Activated CD4-positive, alpha-beta T cell treated with anti-CD3 and anti-CD28 coated beads for 36 hours (primary cell): ENCODE data around the gene PLEKHA5. TPM values are rescaled to one million over a fixed set of nuclear protein-coding genes. Genes with fewer than 3 reads are reported as not detected.
"Not testable (repeated sequence)": the region's sequence is repeated elsewhere in the genome, so short reads cannot be mapped to it uniquely, and the experiment has no call there.

Source experiments
- ATAC-seq: fragments of 200-7000 bp; cut with Tn5 transposase; one replicate; pipeline ENCODE4 v1.10.0; 2021; ENCODE audit warnings: mild to moderate bottlenecking, moderate library complexity
- CTCF ChIA-PET: fragments of 350-600 bp; sonication (Branson Sonifier 250); formaldehyde crosslinking; loops from one replicate; lab custom pipeline; 2021; ENCODE audit warnings: antibody characterized with exemption; lab: Charles Lee
- POLR2A ChIA-PET: fragments of 350-600 bp; sonication (Branson Sonifier 250); formaldehyde crosslinking; loops from one replicate; lab custom pipeline; 2021; ENCODE audit warnings: antibody characterized with exemption, inconsistent platforms; lab: Charles Lee
- DNase-seq: peaks from one replicate; pipeline ENCODE4 v3.0.0-alpha.2; 2020
- H3K27ac Mint-ChIP-seq: one replicate; pipeline ENCODE4 v1.8.0; 2021; ENCODE audit warnings: mixed read lengths
- H3K27me3 Mint-ChIP-seq: one replicate; pipeline ENCODE4 v1.8.0; 2021; ENCODE audit warnings: mixed read lengths
- H3K36me3 Mint-ChIP-seq: one replicate; pipeline ENCODE4 v1.8.0; 2021; ENCODE audit warnings: low read depth, mixed read lengths
- H3K4me1 Mint-ChIP-seq: one replicate; pipeline ENCODE4 v1.8.0; 2021; ENCODE audit warnings: mixed read lengths
- H3K4me3 Mint-ChIP-seq: one replicate; pipeline ENCODE4 v1.8.0; 2021; ENCODE audit warnings: mild to moderate bottlenecking, moderate library complexity, mixed read lengths
- H3K9me3 Mint-ChIP-seq: one replicate; pipeline ENCODE4 v1.8.0; 2021; ENCODE audit warnings: low read depth, mixed read lengths
- intact Hi-C, 2 experiments: fragments of 100-400 bp; cut with DNase I in 1 of 2; cut with micrococcal nuclease in 1 of 2; formaldehyde crosslinking; loops; one replicate each; pipeline versions ENCODE4 v1.14.2 to v1.15.1; 2022 to 2024; cut with DNase I, micrococcal nuclease
- total RNA-seq, 2 experiments: library from RNA; stranded (reverse); gene quantifications; one replicate each; pipeline ENCODE4 v1.2.3, GENCODE V29; 2021

Gene PLEKHA5
- total RNA-seq, 2 experiments from 2014 or later = 4.5 to 5.7 TPM

- Mint-ChIP-seq H3K4me3 (no peak overlapping the region), H3K36me3 (no peaks in the 10 kb centered on the region), H3K27ac (no peak overlapping the region), H3K4me1 (peaks cover 2% of the 10 kb centered on the region), H3K27me3 (no peaks in the 10 kb centered on the region), H3K9me3 (no peaks in the 10 kb centered on the region)
- intact Hi-C loops = no loop called here
- CTCF ChIA-PET = interaction anchor here (1.3 to 1.4 kb wide), 3 partner anchors 14 to 34 kb away, joined by 3 to 5 read pairs (median 3); no protein-coding TSS in a partner anchor
- no peak for DNase-seq
- POLR2A ChIA-PET = no interaction called here
- ATAC-seq = no peak
These were observed 94.2 kb downstream of the PLEKHA5 start for GRCh38 chr12:19223695-19224094.

GRCh38 chr12:19224746-19225145, 95.2 kb downstream of the PLEKHA5 start:
- ATAC-seq (no peak), DNase-seq (no peak)
- peaks cover 2% of the 10 kb centered on the region for H3K4me1 Mint-ChIP-seq
- H3K4me3 Mint-ChIP-seq = no peak overlapping the region
- ChIA-PET POLR2A (no interaction called here), CTCF (no interaction called here)
- H3K9me3 Mint-ChIP-seq = peaks cover 4% of the 10 kb centered on the region
- H3K36me3 Mint-ChIP-seq = no peaks in the 10 kb centered on the region
- intact Hi-C loops = no loop called here
- no peaks in the 10 kb centered on the region for H3K27me3 Mint-ChIP-seq
- no peak overlapping the region for H3K27ac Mint-ChIP-seq

GRCh38 chr12:19227190-19227879, 97.8 kb downstream of the PLEKHA5 start:
- ChIA-PET CTCF (no interaction called here), POLR2A (no interaction called here)
- no peak overlapping the region for H3K27ac Mint-ChIP-seq
- no peaks in the 10 kb centered on the region for H3K27me3 Mint-ChIP-seq
- no peak overlapping the region for H3K4me3 Mint-ChIP-seq
- DNase-seq = no peak
- no peak for ATAC-seq
- no peaks in the 10 kb centered on the region for H3K36me3 Mint-ChIP-seq
- no peaks in the 10 kb centered on the region for H3K4me1 Mint-ChIP-seq
- H3K9me3 Mint-ChIP-seq = peaks cover 4% of the 10 kb centered on the region
- intact Hi-C loops = no loop called here

GRCh38 chr12:19227880-19228210, 98.3 kb downstream of the PLEKHA5 start:
- CTCF ChIA-PET = no interaction called here
- DNase-seq = no peak

GRCh38 chr12:19229021-19229420, 99.5 kb downstream of the PLEKHA5 start:
- H3K27me3 Mint-ChIP-seq, CTCF ChIA-PET: not testable (repeated sequence)

More at GRCh38 chr12:19227880-19228210, 98.3 kb downstream of the PLEKHA5 start:
- H3K27me3 Mint-ChIP-seq = no peaks in the 10 kb centered on the region
- H3K36me3 Mint-ChIP-seq = no peaks in the 10 kb centered on the region
- ATAC-seq = no peak
- POLR2A ChIA-PET = no interaction called here
- peaks cover 4% of the 10 kb centered on the region for H3K9me3 Mint-ChIP-seq
- intact Hi-C loops = no loop called here
- no peaks in the 10 kb centered on the region for H3K4me1 Mint-ChIP-seq
- no peak overlapping the region for H3K27ac Mint-ChIP-seq
- no peak overlapping the region for H3K4me3 Mint-ChIP-seq

GRCh38 chr12:19230299-19230866, 100.8 kb downstream of the PLEKHA5 start:
- ATAC-seq (no peak), DNase-seq (no peak)
- peaks cover 4% of the 10 kb centered on the region for H3K9me3 Mint-ChIP-seq
- H3K4me1 Mint-ChIP-seq = no peaks in the 10 kb centered on the region
- ChIA-PET POLR2A (no interaction called here), CTCF (no interaction called here)
- no peak overlapping the region for H3K27ac Mint-ChIP-seq
- H3K4me3 Mint-ChIP-seq = no peak overlapping the region
- intact Hi-C loops = no loop called here
- H3K36me3 Mint-ChIP-seq = no peaks in the 10 kb centered on the region
- H3K27me3 Mint-ChIP-seq = no peaks in the 10 kb centered on the region

More at GRCh38 chr12:19229021-19229420, 99.5 kb downstream of the PLEKHA5 start:
- H3K4me3 Mint-ChIP-seq, ATAC-seq, intact Hi-C loops, POLR2A ChIA-PET, H3K36me3 Mint-ChIP-seq, DNase-seq, H3K27ac Mint-ChIP-seq, H3K9me3 Mint-ChIP-seq, H3K4me1 Mint-ChIP-seq: not testable (repeated sequence)

- Mint-ChIP-seq H3K27me3 (no peaks in the 10 kb centered on the region), H3K4me1 (no peaks in the 10 kb centered on the region), H3K9me3 (peaks cover 4% of the 10 kb centered on the region), H3K27ac (no peak overlapping the region), H3K36me3 (no peaks in the 10 kb centered on the region), H3K4me3 (no peak overlapping the region)
- ChIA-PET POLR2A (no interaction called here), CTCF (no interaction called here)
- ATAC-seq = no peak
- intact Hi-C loops = no loop called here
- no peak for DNase-seq
These were observed 101.4 kb downstream of the PLEKHA5 start for GRCh38 chr12:19230896-19231295.

GRCh38 chr12:19234171-19234704, 104.7 kb downstream of the PLEKHA5 start:
- Mint-ChIP-seq H3K27ac (no peak overlapping the region), H3K9me3 (peaks cover 2% of the 10 kb centered on the region), H3K4me1 (peaks cover 3% of the 10 kb centered on the region), H3K4me3 (no peak overlapping the region), H3K27me3 (no peaks in the 10 kb centered on the region), H3K36me3 (no peaks in the 10 kb centered on the region)
- ATAC-seq (no peak), DNase-seq (no peak)
- ChIA-PET CTCF (interaction anchor here (1.4 kb wide), 1 partner anchor 48 kb away, joined by 3 read pairs; no protein-coding TSS in a partner anchor), POLR2A (no interaction called here)
- intact Hi-C loops = no loop called here

GRCh38 chr12:19234981-19235871, 105.7 kb downstream of the PLEKHA5 start:
- H3K27ac Mint-ChIP-seq = no peak overlapping the region
- H3K9me3 Mint-ChIP-seq = no peaks in the 10 kb centered on the region

GRCh38 chr12:19236656-19237055, 107.1 kb downstream of the PLEKHA5 start:
- H3K36me3 Mint-ChIP-seq = no peaks in the 10 kb centered on the region
- H3K27me3 Mint-ChIP-seq = no peaks in the 10 kb centered on the region
- no peak overlapping the region for H3K4me3 Mint-ChIP-seq
- no peak overlapping the region for H3K27ac Mint-ChIP-seq
- H3K9me3 Mint-ChIP-seq = no peaks in the 10 kb centered on the region
- ATAC-seq (no peak), DNase-seq (peak; percentile 10)
- H3K4me1 Mint-ChIP-seq = peaks cover 3% of the 10 kb centered on the region
- ChIA-PET POLR2A (no interaction called here), CTCF (interaction anchor here (1.1 to 1.9 kb wide), 2 partner anchors 10 to 14 kb away, joined by 3 to 5 read pairs; no protein-coding TSS in a partner anchor)
- intact Hi-C loops = no loop called here

More at GRCh38 chr12:19234981-19235871, 105.7 kb downstream of the PLEKHA5 start:
- peaks cover 3% of the 10 kb centered on the region for H3K4me1 Mint-ChIP-seq
- no peaks in the 10 kb centered on the region for H3K27me3 Mint-ChIP-seq
- H3K4me3 Mint-ChIP-seq = no peak overlapping the region
- intact Hi-C loops = no loop called here
- DNase-seq (no peak), ATAC-seq (no peak)
- no peaks in the 10 kb centered on the region for H3K36me3 Mint-ChIP-seq
- ChIA-PET CTCF (interaction anchor here (1.1 kb wide), 1 partner anchor 12 kb away, joined by 3 read pairs; no protein-coding TSS in a partner anchor), POLR2A (no interaction called here)

GRCh38 chr12:19238540-19238939, 109.0 kb downstream of the PLEKHA5 start:
- Mint-ChIP-seq H3K9me3 (no peaks in the 10 kb centered on the region), H3K4me1 (peaks cover 10% of the 10 kb centered on the region), H3K27ac (no peak overlapping the region), H3K36me3 (no peaks in the 10 kb centered on the region), H3K27me3 (no peaks in the 10 kb centered on the region), H3K4me3 (no peak overlapping the region)
- intact Hi-C loops = no loop called here
- POLR2A ChIA-PET = no interaction called here
- DNase-seq (no peak), ATAC-seq (no peak)
- CTCF ChIA-PET = no interaction called here
